Ovary (tissue), 9 donors: ENCODE data around the gene RYR3. TPM values are rescaled to one million over a fixed set of nuclear protein-coding genes. Genes with fewer than 3 reads are reported as not detected.

Experiments
- DNase-seq, 5 donors: peaks; one replicate each; pipeline ENCODE4 v3.0.0-alpha.2; 2019 to 2020
- H3K27ac ChIP-seq, 2 donors: fragments of 200-600 bp; one replicate each; pipeline versions ENCODE4 v1.5.1 to v1.8.0; 2019 to 2022
- H3K27me3 ChIP-seq: fragments of 200-600 bp; one replicate; pipeline ENCODE4 v1.8.0; 2022
- H3K36me3 ChIP-seq: fragments of 200-600 bp; sonication (generic); one replicate; pipeline ENCODE4 v1.5.1; 2019
- H3K4me1 ChIP-seq: one replicate; pipeline ENCODE4 v1.8.1; 2013; ENCODE audit warnings: mild to moderate bottlenecking, moderate library complexity; ENCODE audit not compliant: insufficient read depth
- H3K4me3 ChIP-seq: fragments of 200-600 bp; sonication (generic); one replicate; pipeline ENCODE4 v1.5.1; 2017
- H3K9me3 ChIP-seq, 2 donors: fragments of 200-600 bp in 1 of 2; sonication (generic) in 1 of 2; one replicate each; pipeline versions ENCODE4 v1.5.1 to v1.8.1; 2013 to 2019; ENCODE audit warnings: mild to moderate bottlenecking in 1 of 2, moderate library complexity in 1 of 2
- EP300 ChIP-seq: sonication (generic); formaldehyde crosslinking; IDR thresholded peaks from one replicate; pipeline ENCODE4 v1.6.1; 2017; ENCODE audit warnings: antibody characterized with exemption
- POLR2A ChIP-seq: fragments of 450-650 bp; IDR thresholded peaks from one replicate; pipeline ENCODE4 v1.6.1; 2017; ENCODE audit warnings: antibody characterized with exemption, mild to moderate bottlenecking, moderate library complexity
- WGBS, 3 donors: extraction: QIAGEN DNeasy Blood & Tissue Kit in 1 of 3; methylation state at CpG; one replicate each; pipeline versions ENCODE4 v1.1.5 to v1.1.7; 2013 to 2017; 5-methylcytosine and 5-hydroxymethylcytosine counted together
- intact Hi-C, 4 donors: fragments of 100-400 bp; cut with DNase I; formaldehyde crosslinking; loops; one replicate each; pipeline versions ENCODE4 v1.11.0 to v1.15.1; 2022 to 2023
- polyA plus RNA-seq, 2 donors: library from polyadenylated mRNA; stranded (reverse); fragments of 200-250 nt in 1 of 2; fragments of 350-450 nt in 1 of 2; fragmentation: Illumina TruSeq in 1 of 2; extraction: RNeasy Lipid Tissue Mini Kit (QIAGEN cat#74804) in 1 of 2; gene quantifications; one replicate each; pipeline ENCODE4 v1.2.3, GENCODE V29; 2013 to 2014
- total RNA-seq, 7 donors: library from RNA; depleted of rRNA in 2 of 7; stranded (reverse); fragments of >200 nt in 2 of 7; fragmentation: NEBNext Ultra II Directional in 3 of 7; extraction: Animal tissue kit (Norgen Biotek cat#: 25700) in 3 of 7; gene quantifications; one replicate each; pipeline versions ENCODE4 v1.1.0 to v1.2.4, GENCODE V29; 2016 to 2023
- TF ChIP-seq, protein P1 (sequence below), 3 donors: fragments of 450-650 bp in 2 of 3; fragments of 200-600 bp in 1 of 3; IDR thresholded peaks; one replicate each; pipeline versions ENCODE4 v1.5.1 to v1.8.0; 2016 to 2022; ENCODE audit warnings: antibody characterized with exemption in 3 of 3, mild to moderate bottlenecking in 1 of 3
- donor health status: DM: no; HTN: no; CAD: no; lungs with moderate emphysema.
- donor health status: DM: no; HTN: no; CAD: no.
- donor health status: Bipolar disorder and iron deficiency.
- donor health status: DM: yes; HTN: yes; CAD: no.
- donor health status: DM: no; HTN: no; CAD: no.
- donor health status: DM: yes; HTN: yes; CAD: no.

Gene RYR3
- total and polyA plus RNA-seq, 9 donors, result 0.52 to 6.0 (median 0.96) TPM

DNA sequence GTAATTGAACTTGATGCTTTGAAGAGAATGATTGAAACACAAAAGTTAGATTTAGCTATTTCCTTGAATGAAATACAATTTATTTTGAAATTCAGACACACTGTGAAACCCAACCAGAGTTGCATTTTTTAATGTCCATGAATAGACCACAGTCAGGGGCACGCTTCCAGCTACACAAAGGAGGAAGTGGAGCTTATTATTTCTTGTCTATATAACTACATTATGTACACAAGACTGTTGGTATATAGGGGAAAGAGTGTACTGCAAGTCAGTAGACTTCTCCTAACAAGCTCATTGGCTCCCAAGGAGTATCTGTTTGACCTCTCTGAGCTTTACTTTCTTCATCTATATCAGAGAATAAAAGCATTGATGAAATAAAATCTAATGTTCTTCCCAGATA is 326.2 kb downstream of the RYR3 start:
- 70 to 84% (median 75%) methylated on average over 1 of the region's 1 CpG for WGBS, 3 donors
- no peak overlapping the region for H3K4me3 ChIP-seq
- H3K36me3 ChIP-seq, result no peaks in the 10 kb centered on the region
- H3K27ac ChIP-seq, result no peak overlapping the region
- no peaks in the 10 kb centered on the region for H3K4me1 ChIP-seq
- H3K9me3 ChIP-seq, result no peaks in the 10 kb centered on the region
- intact Hi-C loops, result no loop called here
- no peak for TF ChIP-seq POLR2A
- TF ChIP-seq, protein P1, sequence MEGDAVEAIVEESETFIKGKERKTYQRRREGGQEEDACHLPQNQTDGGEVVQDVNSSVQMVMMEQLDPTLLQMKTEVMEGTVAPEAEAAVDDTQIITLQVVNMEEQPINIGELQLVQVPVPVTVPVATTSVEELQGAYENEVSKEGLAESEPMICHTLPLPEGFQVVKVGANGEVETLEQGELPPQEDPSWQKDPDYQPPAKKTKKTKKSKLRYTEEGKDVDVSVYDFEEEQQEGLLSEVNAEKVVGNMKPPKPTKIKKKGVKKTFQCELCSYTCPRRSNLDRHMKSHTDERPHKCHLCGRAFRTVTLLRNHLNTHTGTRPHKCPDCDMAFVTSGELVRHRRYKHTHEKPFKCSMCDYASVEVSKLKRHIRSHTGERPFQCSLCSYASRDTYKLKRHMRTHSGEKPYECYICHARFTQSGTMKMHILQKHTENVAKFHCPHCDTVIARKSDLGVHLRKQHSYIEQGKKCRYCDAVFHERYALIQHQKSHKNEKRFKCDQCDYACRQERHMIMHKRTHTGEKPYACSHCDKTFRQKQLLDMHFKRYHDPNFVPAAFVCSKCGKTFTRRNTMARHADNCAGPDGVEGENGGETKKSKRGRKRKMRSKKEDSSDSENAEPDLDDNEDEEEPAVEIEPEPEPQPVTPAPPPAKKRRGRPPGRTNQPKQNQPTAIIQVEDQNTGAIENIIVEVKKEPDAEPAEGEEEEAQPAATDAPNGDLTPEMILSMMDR (IDR thresholded peaks at IDR 0.05), result no peak
- TF ChIP-seq EP300, result no peak
- DNase-seq, result no peak
- no peaks in the 10 kb centered on the region for H3K27me3 ChIP-seq

DNA sequence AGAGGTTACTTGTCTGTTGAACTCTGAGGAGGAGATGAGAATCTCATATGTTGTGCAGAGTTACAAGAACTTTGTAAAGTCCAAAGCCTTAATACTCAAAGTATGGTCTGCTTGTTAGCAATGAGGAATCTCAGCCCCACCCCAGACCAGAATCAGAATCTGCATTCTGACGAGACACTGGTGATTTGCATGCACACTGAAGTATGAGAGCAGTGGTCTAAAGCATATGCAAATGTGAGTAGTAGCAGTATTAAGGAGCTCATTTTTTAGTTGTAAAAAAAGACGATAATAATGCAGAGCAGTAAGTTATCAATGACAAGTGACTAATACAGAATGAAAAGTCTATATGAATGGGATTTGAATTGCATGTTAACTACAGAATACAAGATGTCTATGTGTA is 327.7 kb downstream of the RYR3 start:
- H3K27me3 ChIP-seq, result no peaks in the 10 kb centered on the region
- no peaks in the 10 kb centered on the region for H3K36me3 ChIP-seq
- no peaks in the 10 kb centered on the region for H3K9me3 ChIP-seq
- no peak overlapping the region for H3K27ac ChIP-seq
- DNase-seq, result no peak
- no peaks in the 10 kb centered on the region for H3K4me1 ChIP-seq
- TF ChIP-seq EP300, result no peak
- no peak for TF ChIP-seq POLR2A
- TF ChIP-seq, protein P1 (IDR thresholded peaks at IDR 0.05), result no peak
- intact Hi-C loops, result no loop called here
- WGBS, 3 donors, result 74 to 88% (median 87%) methylated on average over 2 of the region's 2 CpGs
- no peak overlapping the region for H3K4me3 ChIP-seq

DNA sequence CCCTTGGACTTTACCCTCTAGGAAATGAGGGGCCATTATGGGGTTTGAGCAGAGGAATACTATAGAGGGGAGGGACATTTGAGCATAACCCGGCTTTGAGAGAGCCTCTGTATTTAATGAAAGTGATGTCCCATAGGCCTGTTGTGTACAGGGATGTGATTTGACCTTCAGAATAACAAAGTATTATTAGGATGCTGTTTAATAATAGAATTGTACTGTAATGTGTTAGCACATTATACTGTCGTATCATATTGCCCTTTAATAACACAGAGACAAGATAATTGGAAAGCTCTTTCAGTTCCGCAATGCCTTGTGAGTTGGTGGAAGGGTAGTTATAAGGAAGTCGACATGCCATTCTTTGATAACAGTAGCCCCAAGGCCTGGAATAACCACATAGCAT is 328.3 kb downstream of the RYR3 start:
- H3K4me3 ChIP-seq, result no peak overlapping the region
- no peaks in the 10 kb centered on the region for H3K27me3 ChIP-seq
- no peak overlapping the region for H3K27ac ChIP-seq
- WGBS, 3 donors, result 80 to 87% (median 80%) methylated on average over 4 of the region's 4 CpGs
- intact Hi-C loops, result no loop called here
- H3K4me1 ChIP-seq, result no peaks in the 10 kb centered on the region
- H3K9me3 ChIP-seq, result no peaks in the 10 kb centered on the region
- H3K36me3 ChIP-seq, result no peaks in the 10 kb centered on the region
- DNase-seq, result no peak
- TF ChIP-seq, protein P1 (IDR thresholded peaks at IDR 0.05), result no peak
- TF ChIP-seq EP300, result no peak
- TF ChIP-seq POLR2A, result no peak

DNA sequence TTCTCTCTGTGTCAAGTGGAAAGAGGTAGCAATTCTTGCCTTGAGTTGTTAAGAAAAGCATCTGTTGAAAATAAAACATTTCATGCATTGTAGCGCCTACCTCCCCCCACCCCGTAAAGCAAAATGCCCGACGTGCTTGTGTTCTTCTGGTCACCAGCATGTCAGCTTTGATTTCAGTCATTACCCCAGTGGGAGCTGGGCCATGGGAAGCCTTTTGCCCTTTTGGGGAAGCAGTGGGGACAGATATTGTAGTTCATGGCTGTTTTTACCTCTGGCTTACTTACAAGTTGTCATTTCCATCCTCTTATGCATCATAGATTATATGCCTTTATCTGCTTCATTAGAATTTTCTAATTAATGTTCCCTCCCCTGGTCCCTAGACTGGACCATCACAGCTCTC is 328.7 kb downstream of the RYR3 start:
- intact Hi-C loops, result no loop called here
- WGBS, 3 donors, result 73 to 84% (median 81%) methylated on average over 4 of the region's 4 CpGs
- no peaks in the 10 kb centered on the region for H3K27me3 ChIP-seq
- no peak overlapping the region for H3K27ac ChIP-seq
- no peak overlapping the region for H3K4me3 ChIP-seq
- no peaks in the 10 kb centered on the region for H3K36me3 ChIP-seq
- no peak for DNase-seq
- H3K4me1 ChIP-seq, result no peaks in the 10 kb centered on the region
- no peaks in the 10 kb centered on the region for H3K9me3 ChIP-seq
- TF ChIP-seq, protein P1 (IDR thresholded peaks at IDR 0.05), result no peak
- no peak for TF ChIP-seq POLR2A
- TF ChIP-seq EP300, result no peak
